Osteocyte (in vitro differentiated cells): ENCODE results near the gene ROBO2. TPM values are rescaled to one million over a fixed set of nuclear protein-coding genes. Genes with fewer than 3 reads are reported as not detected.

ENCODE experiments used
- DNase-seq: peaks from one replicate; pipeline ENCODE4 v3.0.0; 2021; ENCODE audit warnings: mixed read lengths; ENCODE audit not compliant: unreplicated experiment; ENCODE audit errors: extremely low spot score
- H3K27ac Mint-ChIP-seq: one replicate; pipeline ENCODE4 v1.8.0; 2021; ENCODE audit warnings: mild to moderate bottlenecking, mixed read lengths; ENCODE audit not compliant: unreplicated experiment
- H3K27me3 Mint-ChIP-seq: one replicate; pipeline ENCODE4 v1.8.0; 2021; ENCODE audit warnings: mixed read lengths; ENCODE audit not compliant: unreplicated experiment
- H3K36me3 Mint-ChIP-seq: one replicate; pipeline ENCODE4 v1.8.0; 2021; ENCODE audit warnings: mixed read lengths; ENCODE audit not compliant: unreplicated experiment
- H3K4me1 Mint-ChIP-seq: one replicate; pipeline ENCODE4 v1.8.0; 2021; ENCODE audit warnings: mixed read lengths; ENCODE audit not compliant: unreplicated experiment
- H3K4me3 Mint-ChIP-seq: one replicate; pipeline ENCODE4 v1.8.0; 2021; ENCODE audit warnings: mild to moderate bottlenecking, moderate library complexity, mixed read lengths; ENCODE audit not compliant: unreplicated experiment
- H3K9me3 Mint-ChIP-seq: one replicate; pipeline ENCODE4 v1.8.0; 2021; ENCODE audit warnings: mixed read lengths; ENCODE audit not compliant: unreplicated experiment
- CTCF ChIP-seq: fragments of 200-600 bp; sonication (generic); IDR thresholded peaks from 2 replicates; pipeline ENCODE4 v1.5.0; 2021; ENCODE audit warnings: antibody characterized with exemption, mild to moderate bottlenecking, moderate library complexity
- total RNA-seq: library from RNA; stranded (reverse); gene quantifications from 2 replicates; pipeline ENCODE4 v1.2.1, GENCODE V29; 2021

ROBO2 gene
- total RNA-seq, 1 donor from 2014 or later: 18.4 TPM

DNA sequence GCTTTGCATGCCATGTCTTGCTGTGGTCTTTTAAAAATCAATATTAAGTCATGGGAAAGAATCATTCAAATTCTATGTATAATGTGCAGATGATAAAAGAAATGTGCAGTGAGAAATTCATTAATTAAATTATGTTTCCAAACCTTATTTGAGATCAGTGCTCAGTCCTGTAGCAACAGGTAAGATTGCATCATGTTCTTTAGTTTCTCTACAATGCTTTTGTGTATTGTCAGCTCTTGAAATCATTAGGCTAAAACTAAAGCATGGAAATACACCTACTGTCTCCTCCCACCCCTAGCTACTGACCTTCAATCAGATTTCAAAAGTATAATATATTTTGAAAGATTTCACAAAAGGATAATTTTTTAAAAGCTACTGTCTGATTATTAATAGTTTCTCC, 612.7 kb downstream of the ROBO2 start:
- no peaks in the 10 kb centered on the region for H3K27me3 Mint-ChIP-seq
- H3K27ac Mint-ChIP-seq: no peak overlapping the region
- H3K4me1 Mint-ChIP-seq: peaks cover 21% of the 10 kb centered on the region
- no peaks in the 10 kb centered on the region for H3K36me3 Mint-ChIP-seq
- no peaks in the 10 kb centered on the region for H3K9me3 Mint-ChIP-seq
- TF ChIP-seq CTCF: no peak
- no peak for DNase-seq
- no peak overlapping the region for H3K4me3 Mint-ChIP-seq

DNA sequence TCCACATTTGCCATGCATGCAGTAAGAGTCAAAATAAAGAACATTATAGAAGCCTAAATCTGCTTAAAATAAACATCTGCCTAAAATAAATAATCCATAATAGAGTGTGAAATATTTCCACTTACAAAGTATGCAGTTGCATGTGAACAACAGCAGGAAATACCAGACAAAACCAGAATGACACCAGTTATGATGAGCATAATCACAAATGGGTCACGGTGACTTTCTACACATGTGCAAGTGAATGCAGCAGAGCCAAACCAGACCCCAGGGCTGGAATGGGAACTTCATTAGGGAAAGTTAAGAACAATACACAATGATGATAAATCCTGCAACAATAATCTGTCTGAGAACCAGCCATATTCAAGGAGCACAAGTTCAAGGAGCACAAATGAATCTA, 615.5 kb downstream of the ROBO2 start:
- DNase-seq: no peak
- Mint-ChIP-seq H3K27ac (peak overlapping the region; percentile 37), H3K27me3 (no peaks in the 10 kb centered on the region), H3K36me3 (no peaks in the 10 kb centered on the region), H3K4me3 (no peak overlapping the region), H3K9me3 (peaks cover 12% of the 10 kb centered on the region), H3K4me1 (peaks cover 21% of the 10 kb centered on the region)
- no peak for TF ChIP-seq CTCF

GRCh38 chr3:77660718-77661117, 620.8 kb downstream of the ROBO2 start:
- DNase-seq: no peak
- H3K4me3 Mint-ChIP-seq: no peak overlapping the region
- TF ChIP-seq CTCF: no peak
- H3K27ac Mint-ChIP-seq: no peak overlapping the region
- H3K27me3 Mint-ChIP-seq: no peaks in the 10 kb centered on the region
- H3K4me1 Mint-ChIP-seq: peaks cover 7% of the 10 kb centered on the region
- no peaks in the 10 kb centered on the region for H3K36me3 Mint-ChIP-seq
- H3K9me3 Mint-ChIP-seq: peaks cover 25% of the 10 kb centered on the region

- no peaks in the 10 kb centered on the region for H3K4me1 Mint-ChIP-seq
- no peak overlapping the region for H3K4me3 Mint-ChIP-seq
- no peak for TF ChIP-seq CTCF
- H3K9me3 Mint-ChIP-seq: peaks cover 5% of the 10 kb centered on the region
- no peaks in the 10 kb centered on the region for H3K36me3 Mint-ChIP-seq
- DNase-seq: no peak
- no peaks in the 10 kb centered on the region for H3K27me3 Mint-ChIP-seq
- H3K27ac Mint-ChIP-seq: no peak overlapping the region
Observed at GRCh38 chr3:77667901-77668300, 628.0 kb downstream of the ROBO2 start.

- Mint-ChIP-seq H3K36me3 (no peaks in the 10 kb centered on the region), H3K4me1 (no peaks in the 10 kb centered on the region), H3K27me3 (no peaks in the 10 kb centered on the region), H3K4me3 (no peak overlapping the region), H3K9me3 (peaks cover under 1% of the 10 kb centered on the region), H3K27ac (no peak overlapping the region)
- TF ChIP-seq CTCF: no peak
- DNase-seq: no peak
Observed at GRCh38 chr3:77668376-77668775, 628.5 kb downstream of the ROBO2 start.
